HepG2 (cell line): Measurements from ENCODE around the gene NOP58. TPM values are rescaled to one million over a fixed set of nuclear protein-coding genes. Genes with fewer than 3 reads are reported as not detected.
A peak's percentile ranks its signal among the peaks of the same experiment; 100 is the strongest.

Experiments used
- ATF1 ChIP-seq: IDR thresholded peaks from 2 replicates; pipeline ENCODE4 v1.6.1; 2016; ENCODE audit warnings: mild to moderate bottlenecking, control low read depth
- ATF7-NPFF ChIP-seq: sonication (generic); formaldehyde crosslinking; IDR thresholded peaks from 2 replicates; pipeline ENCODE4 v1.8.1; 2023; ENCODE audit warnings: mild to moderate bottlenecking, low read depth, missing genetic modification reagents, moderate library complexity
- HMGA1 ChIP-seq: sonication (generic); formaldehyde crosslinking; conservative IDR thresholded peaks from 2 replicates; pipeline ENCODE4 v1.4.0; 2020; ENCODE audit warnings: missing genetic modification reagents
- HNF4A ChIP-seq: sonication (generic); formaldehyde crosslinking; IDR thresholded peaks from 2 replicates; pipeline ENCODE4 v1.4.0; 2020; ENCODE audit warnings: missing genetic modification reagents
- ISL2 ChIP-seq: sonication (generic); formaldehyde crosslinking; IDR thresholded peaks from 2 replicates; pipeline ENCODE4 v1.5.0; 2020; ENCODE audit warnings: missing genetic modification reagents
- JUN ChIP-seq: sonication (generic); formaldehyde crosslinking; IDR thresholded peaks from 2 replicates; pipeline ENCODE4 v1.4.0; 2020; ENCODE audit warnings: mild to moderate bottlenecking, missing genetic modification reagents
- NFIC ChIP-seq: IDR thresholded peaks from 2 replicates; pipeline ENCODE4 v1.6.1; 2012; ENCODE audit warnings: mild to moderate bottlenecking, low read length, inconsistent platforms
- SP4 ChIP-seq: sonication (generic); formaldehyde crosslinking; IDR thresholded peaks from 2 replicates; pipeline ENCODE4 v1.8.1; 2023; ENCODE audit warnings: mild to moderate bottlenecking, missing genetic modification reagents
- TBL1XR1 ChIP-seq: fragments of 150-350 bp; IDR thresholded peaks from 2 replicates; pipeline ENCODE4 v1.6.1; 2014; ENCODE audit warnings: borderline replicate concordance, low read length; ENCODE audit not compliant: partially characterized antibody
- ZBTB42 ChIP-seq: sonication (generic); formaldehyde crosslinking; IDR thresholded peaks from 2 replicates; pipeline ENCODE4 v1.5.0; 2020; ENCODE audit warnings: mild to moderate bottlenecking, missing genetic modification reagents
- ZNF510 ChIP-seq: sonication (generic); formaldehyde crosslinking; IDR thresholded peaks from 2 replicates; pipeline ENCODE4 v1.4.0; 2020; ENCODE audit warnings: low read depth, mild to moderate bottlenecking, missing genetic modification reagents
- polyA plus RNA-seq, 8 experiments: library from polyadenylated mRNA; depleted of rRNA in 3 of 8; stranded (reverse) in 7 of 8; unstranded in 1 of 8; fragments of >200 nt; fragmentation: Illumina TruSeq in 4 of 8; extraction: Trizol in 4 of 8; gene quantifications; 2 replicates each; pipeline versions ENCODE4 v1.2.1 to v1.2.3, GENCODE V29; 2011 to 2016; ENCODE audit warnings: low read depth in 4 of 8, missing spikeins in 1 of 8, mixed read lengths in 1 of 8; ENCODE audit not compliant: insufficient read depth in 1 of 8
- total RNA-seq, 5 experiments: library from RNA; depleted of rRNA; stranded (reverse); fragments of >200 nt; fragmentation: Illumina TruSeq; extraction: Trizol; gene quantifications; 2 replicates each; pipeline ENCODE4 v1.2.3, GENCODE V29; 2016; ENCODE audit warnings: low read depth in 1 of 5
- TF ChIP-seq, protein P1 (sequence below): sonication (generic); formaldehyde crosslinking; IDR thresholded peaks from 2 replicates; pipeline ENCODE4 v1.4.0; 2020; ENCODE audit warnings: mild to moderate bottlenecking, missing genetic modification reagents
- TF ChIP-seq, protein P2 (sequence below): sonication (generic); formaldehyde crosslinking; IDR thresholded peaks from 2 replicates; pipeline ENCODE4 v1.4.0; 2020; ENCODE audit warnings: mild to moderate bottlenecking, missing genetic modification reagents
- TF ChIP-seq, protein P3 (sequence below): sonication (generic); formaldehyde crosslinking; conservative IDR thresholded peaks from 2 replicates; pipeline ENCODE4 v1.4.0; 2020; ENCODE audit warnings: missing genetic modification reagents
- TF ChIP-seq, protein P4 (sequence below): sonication (generic); formaldehyde crosslinking; IDR thresholded peaks from 2 replicates; pipeline ENCODE4 v1.4.0; 2020; ENCODE audit warnings: mild to moderate bottlenecking, missing genetic modification reagents

NOP58 gene
- total and polyA plus RNA-seq, 2 of the 13 experiments (the other 11 are each of a cell fraction or from before 2014, with no cell fraction given) = 74.9 to 203 TPM

DNA sequence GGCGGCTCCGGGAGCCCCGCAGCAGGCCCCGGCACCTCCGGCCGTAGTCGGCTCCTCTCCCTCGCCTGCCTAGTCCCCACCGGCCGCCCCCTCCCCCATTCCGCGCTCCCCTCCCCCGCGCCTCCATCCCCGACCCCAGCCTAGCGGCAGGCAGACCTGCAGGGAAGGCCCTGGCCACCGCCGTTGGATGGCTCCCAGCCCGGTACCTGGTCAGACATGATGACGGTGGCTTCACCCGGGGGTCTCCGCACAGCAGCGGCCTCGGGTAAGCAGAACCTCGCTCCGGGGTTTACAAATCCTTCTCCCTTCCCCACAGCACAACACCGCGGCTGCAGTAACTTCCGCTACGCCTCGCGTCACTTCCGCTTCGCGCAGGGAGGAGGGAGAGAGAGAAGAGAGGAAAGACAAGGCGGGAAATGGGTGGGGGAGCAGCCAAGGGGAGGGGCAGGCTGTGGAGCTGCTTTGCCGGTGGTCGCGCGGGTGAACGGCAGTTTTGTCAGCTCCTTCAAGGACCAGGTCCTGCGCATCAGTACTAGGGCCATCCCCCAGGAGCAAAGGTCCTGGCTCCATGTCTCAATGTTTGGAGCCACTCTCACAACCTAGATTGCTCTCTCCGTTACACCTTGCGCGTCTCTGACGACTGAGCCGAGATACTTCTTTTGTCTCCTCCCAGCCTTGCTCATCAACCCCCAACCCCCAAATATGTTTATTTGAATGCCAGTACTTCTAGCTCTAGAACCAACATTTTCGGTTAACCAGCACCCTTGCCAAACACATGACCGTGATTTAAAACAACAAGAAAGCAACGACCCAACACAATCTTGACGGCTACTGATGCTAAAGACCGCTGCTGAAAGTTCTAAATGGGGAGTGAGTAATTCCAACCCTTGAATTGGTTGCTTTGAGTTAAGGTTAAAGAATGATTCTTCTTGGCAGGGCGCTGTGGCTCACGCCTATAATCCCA is 27.0 kb upstream of the NOP58 start, which contains the start of gene SUMO1 (continued):
- TF ChIP-seq, protein P1, sequence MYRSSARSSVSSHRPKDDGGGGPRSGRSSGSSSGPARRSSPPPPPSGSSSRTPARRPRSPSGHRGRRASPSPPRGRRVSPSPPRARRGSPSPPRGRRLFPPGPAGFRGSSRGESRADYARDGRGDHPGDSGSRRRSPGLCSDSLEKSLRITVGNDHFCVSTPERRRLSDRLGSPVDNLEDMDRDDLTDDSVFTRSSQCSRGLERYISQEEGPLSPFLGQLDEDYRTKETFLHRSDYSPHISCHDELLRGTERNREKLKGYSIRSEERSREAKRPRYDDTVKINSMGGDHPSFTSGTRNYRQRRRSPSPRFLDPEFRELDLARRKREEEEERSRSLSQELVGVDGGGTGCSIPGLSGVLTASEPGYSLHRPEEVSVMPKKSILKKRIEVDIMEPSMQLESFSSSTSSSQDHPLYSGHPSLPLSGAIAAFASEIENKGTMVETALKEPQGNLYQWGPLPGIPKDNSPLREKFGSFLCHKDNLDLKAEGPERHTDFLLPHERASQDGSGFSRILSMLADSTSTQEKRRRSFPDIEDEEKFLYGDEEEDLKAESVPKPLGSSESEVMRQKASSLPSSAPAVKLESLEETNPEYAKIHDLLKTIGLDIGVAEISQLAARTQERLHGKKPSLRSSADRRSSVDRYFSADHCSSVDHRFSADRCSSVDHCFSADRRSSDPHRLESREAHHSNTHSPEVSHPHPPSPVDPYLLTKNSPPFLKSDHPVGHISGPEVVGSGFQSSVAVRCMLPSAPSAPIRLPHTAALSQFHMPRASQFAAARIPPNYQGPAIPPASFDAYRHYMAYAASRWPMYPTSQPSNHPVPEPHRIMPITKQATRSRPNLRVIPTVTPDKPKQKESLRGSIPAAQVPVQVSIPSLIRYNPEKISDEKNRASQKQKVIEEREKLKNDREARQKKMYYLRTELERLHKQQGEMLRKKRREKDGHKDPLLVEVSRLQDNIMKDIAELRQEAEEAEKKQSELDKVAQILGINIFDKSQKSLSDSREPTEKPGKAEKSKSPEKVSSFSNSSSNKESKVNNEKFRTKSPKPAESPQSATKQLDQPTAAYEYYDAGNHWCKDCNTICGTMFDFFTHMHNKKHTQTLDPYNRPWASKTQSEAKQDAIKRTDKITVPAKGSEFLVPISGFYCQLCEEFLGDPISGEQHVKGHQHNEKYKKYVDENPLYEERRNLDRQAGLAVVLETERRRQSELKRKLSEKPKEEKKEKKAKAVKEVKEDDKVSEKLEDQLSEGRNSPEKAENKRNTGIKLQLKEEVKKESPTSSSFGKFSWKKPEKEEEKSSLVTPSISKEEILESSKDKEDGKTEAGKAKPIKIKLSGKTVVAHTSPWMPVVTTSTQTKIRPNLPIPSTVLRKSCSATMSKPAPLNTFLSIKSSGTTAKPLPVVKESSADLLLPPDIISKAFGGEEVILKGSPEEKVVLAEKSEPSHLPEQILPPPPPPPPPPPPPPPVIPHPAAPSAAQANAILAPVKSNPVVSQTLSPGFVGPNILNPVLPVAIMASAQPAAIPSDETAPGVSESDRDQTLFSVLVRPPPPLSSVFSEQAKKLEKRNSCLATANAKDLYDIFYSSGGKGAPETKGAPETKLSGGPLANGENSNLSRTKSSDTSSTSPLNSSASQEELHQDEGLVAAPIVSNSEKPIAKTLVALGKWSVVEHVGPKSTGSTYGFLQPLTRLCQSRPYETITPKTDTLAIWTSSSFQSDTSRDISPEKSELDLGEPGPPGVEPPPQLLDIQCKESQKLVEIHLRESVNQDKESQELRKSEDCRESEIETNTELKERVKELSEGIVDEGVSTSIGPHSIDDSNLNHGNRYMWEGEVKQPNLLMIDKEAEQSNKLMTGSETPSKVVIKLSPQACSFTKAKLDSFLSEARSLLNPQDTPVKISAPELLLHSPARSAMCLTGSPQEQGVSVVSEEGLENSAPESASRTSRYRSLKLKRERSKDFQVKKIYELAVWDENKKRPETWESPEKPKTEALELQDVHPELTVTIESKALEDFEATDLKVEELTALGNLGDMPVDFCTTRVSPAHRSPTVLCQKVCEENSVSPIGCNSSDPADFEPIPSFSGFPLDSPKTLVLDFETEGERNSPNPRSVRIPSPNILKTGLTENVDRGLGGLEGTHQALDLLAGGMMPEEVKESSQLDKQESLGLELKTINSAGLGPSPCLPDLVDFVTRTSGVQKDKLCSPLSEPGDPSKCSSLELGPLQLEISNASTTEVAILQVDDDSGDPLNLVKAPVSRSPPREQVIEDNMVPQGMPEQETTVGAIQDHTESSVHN (CRISPR knock-in tag) = peak; percentile 76; the same call in 1 of the 2 replicates
- no peak for TF ChIP-seq NFIC
- no peak for TF ChIP-seq HMGA1 (CRISPR knock-in tag)
- TF ChIP-seq, protein P2, sequence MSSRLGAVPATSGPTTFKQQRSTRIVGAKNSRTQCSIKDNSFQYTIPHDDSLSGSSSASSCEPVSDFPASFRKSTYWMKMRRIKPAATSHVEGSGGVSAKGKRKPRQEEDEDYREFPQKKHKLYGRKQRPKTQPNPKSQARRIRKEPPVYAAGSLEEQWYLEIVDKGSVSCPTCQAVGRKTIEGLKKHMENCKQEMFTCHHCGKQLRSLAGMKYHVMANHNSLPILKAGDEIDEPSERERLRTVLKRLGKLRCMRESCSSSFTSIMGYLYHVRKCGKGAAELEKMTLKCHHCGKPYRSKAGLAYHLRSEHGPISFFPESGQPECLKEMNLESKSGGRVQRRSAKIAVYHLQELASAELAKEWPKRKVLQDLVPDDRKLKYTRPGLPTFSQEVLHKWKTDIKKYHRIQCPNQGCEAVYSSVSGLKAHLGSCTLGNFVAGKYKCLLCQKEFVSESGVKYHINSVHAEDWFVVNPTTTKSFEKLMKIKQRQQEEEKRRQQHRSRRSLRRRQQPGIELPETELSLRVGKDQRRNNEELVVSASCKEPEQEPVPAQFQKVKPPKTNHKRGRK (CRISPR knock-in tag) = no peak
- TF ChIP-seq, protein P3, sequence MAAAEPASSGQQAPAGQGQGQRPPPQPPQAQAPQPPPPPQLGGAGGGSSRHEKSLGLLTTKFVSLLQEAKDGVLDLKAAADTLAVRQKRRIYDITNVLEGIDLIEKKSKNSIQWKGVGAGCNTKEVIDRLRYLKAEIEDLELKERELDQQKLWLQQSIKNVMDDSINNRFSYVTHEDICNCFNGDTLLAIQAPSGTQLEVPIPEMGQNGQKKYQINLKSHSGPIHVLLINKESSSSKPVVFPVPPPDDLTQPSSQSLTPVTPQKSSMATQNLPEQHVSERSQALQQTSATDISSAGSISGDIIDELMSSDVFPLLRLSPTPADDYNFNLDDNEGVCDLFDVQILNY = peak; percentile 93
- TF ChIP-seq ZBTB42 (CRISPR knock-in tag) = 0 out of 2 replicates have a peak, but pooled peaks have one; percentile 16
- TF ChIP-seq SP4 (CRISPR knock-in tag) = peak; percentile 68
- no peak for TF ChIP-seq ZNF510 (CRISPR knock-in tag)
- TF ChIP-seq JUN (CRISPR knock-in tag) = no peak
- TF ChIP-seq, protein P4, sequence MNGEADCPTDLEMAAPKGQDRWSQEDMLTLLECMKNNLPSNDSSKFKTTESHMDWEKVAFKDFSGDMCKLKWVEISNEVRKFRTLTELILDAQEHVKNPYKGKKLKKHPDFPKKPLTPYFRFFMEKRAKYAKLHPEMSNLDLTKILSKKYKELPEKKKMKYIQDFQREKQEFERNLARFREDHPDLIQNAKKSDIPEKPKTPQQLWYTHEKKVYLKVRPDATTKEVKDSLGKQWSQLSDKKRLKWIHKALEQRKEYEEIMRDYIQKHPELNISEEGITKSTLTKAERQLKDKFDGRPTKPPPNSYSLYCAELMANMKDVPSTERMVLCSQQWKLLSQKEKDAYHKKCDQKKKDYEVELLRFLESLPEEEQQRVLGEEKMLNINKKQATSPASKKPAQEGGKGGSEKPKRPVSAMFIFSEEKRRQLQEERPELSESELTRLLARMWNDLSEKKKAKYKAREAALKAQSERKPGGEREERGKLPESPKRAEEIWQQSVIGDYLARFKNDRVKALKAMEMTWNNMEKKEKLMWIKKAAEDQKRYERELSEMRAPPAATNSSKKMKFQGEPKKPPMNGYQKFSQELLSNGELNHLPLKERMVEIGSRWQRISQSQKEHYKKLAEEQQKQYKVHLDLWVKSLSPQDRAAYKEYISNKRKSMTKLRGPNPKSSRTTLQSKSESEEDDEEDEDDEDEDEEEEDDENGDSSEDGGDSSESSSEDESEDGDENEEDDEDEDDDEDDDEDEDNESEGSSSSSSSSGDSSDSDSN = peak; percentile 75
- no peak; the same call in 1 of the 2 replicates for TF ChIP-seq ISL2 (CRISPR knock-in tag)
- TF ChIP-seq ATF7-NPFF (CRISPR knock-in tag) = no peak
- TF ChIP-seq TBL1XR1 = no peak
- no peak for TF ChIP-seq HNF4A (CRISPR knock-in tag)
- TF ChIP-seq ATF1 (CRISPR knock-in tag) = peak; percentile 89
